ENCODE measurements around the gene GNB4.

The GNB4 gene

GRCh38 chr3:179373938-179374337 lies 77.3 kb downstream of the GNB4 start:
- TF ChIP-seq TCF12 (IDR thresholded peaks at IDR 0.05; ENCODE audit: low read depth) (no peak), CEBPB (IDR thresholded peaks at IDR 0.05) (no peak), TEAD4 (IDR thresholded peaks at IDR 0.05) (no peak), ZBTB7A (IDR thresholded peaks at IDR 0.05; ENCODE audit: low read depth) (no peak)
- TF ChIP-seq, protein P1, sequence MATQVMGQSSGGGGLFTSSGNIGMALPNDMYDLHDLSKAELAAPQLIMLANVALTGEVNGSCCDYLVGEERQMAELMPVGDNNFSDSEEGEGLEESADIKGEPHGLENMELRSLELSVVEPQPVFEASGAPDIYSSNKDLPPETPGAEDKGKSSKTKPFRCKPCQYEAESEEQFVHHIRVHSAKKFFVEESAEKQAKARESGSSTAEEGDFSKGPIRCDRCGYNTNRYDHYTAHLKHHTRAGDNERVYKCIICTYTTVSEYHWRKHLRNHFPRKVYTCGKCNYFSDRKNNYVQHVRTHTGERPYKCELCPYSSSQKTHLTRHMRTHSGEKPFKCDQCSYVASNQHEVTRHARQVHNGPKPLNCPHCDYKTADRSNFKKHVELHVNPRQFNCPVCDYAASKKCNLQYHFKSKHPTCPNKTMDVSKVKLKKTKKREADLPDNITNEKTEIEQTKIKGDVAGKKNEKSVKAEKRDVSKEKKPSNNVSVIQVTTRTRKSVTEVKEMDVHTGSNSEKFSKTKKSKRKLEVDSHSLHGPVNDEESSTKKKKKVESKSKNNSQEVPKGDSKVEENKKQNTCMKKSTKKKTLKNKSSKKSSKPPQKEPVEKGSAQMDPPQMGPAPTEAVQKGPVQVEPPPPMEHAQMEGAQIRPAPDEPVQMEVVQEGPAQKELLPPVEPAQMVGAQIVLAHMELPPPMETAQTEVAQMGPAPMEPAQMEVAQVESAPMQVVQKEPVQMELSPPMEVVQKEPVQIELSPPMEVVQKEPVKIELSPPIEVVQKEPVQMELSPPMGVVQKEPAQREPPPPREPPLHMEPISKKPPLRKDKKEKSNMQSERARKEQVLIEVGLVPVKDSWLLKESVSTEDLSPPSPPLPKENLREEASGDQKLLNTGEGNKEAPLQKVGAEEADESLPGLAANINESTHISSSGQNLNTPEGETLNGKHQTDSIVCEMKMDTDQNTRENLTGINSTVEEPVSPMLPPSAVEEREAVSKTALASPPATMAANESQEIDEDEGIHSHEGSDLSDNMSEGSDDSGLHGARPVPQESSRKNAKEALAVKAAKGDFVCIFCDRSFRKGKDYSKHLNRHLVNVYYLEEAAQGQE (IDR thresholded peaks at IDR 0.05; ENCODE audit: low read depth): no peak

GRCh38 chr3:179369621-179370020 lies 81.6 kb downstream of the GNB4 start:
- TF ChIP-seq RAD21 (IDR thresholded peaks at IDR 0.05; ENCODE audit: low read depth) (no peak), TCF12 (IDR thresholded peaks at IDR 0.05; ENCODE audit: low read depth) (no peak), YY1 (IDR thresholded peaks at IDR 0.05; ENCODE audit: low read depth) (no peak), TEAD4 (IDR thresholded peaks at IDR 0.05) (no peak), ZBTB7A (IDR thresholded peaks at IDR 0.05; ENCODE audit: low read depth) (no peak), EP300 (IDR thresholded peaks at IDR 0.05; ENCODE audit: borderline replicate concordance) (no peak), EGR1 (IDR thresholded peaks at IDR 0.05) (no peak), TAF1 (IDR thresholded peaks at IDR 0.05; ENCODE audit: low read depth) (no peak), NFIC (IDR thresholded peaks at IDR 0.05) (no peak), CREB1 (IDR thresholded peaks at IDR 0.05; ENCODE audit: low read depth) (no peak), CEBPB (IDR thresholded peaks at IDR 0.05) (no peak), FOXM1 (IDR thresholded peaks at IDR 0.05; ENCODE audit: borderline replicate concordance, low read depth) (no peak)
- TF ChIP-seq, protein P2, sequence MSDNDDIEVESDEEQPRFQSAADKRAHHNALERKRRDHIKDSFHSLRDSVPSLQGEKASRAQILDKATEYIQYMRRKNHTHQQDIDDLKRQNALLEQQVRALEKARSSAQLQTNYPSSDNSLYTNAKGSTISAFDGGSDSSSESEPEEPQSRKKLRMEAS (IDR thresholded peaks at IDR 0.05): no peak
- TF ChIP-seq, protein P3, sequence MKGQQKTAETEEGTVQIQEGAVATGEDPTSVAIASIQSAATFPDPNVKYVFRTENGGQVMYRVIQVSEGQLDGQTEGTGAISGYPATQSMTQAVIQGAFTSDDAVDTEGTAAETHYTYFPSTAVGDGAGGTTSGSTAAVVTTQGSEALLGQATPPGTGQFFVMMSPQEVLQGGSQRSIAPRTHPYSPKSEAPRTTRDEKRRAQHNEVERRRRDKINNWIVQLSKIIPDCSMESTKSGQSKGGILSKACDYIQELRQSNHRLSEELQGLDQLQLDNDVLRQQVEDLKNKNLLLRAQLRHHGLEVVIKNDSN (IDR thresholded peaks at IDR 0.05): no peak
- TF ChIP-seq, protein P1 (IDR thresholded peaks at IDR 0.05; ENCODE audit: low read depth): no peak

DNA sequence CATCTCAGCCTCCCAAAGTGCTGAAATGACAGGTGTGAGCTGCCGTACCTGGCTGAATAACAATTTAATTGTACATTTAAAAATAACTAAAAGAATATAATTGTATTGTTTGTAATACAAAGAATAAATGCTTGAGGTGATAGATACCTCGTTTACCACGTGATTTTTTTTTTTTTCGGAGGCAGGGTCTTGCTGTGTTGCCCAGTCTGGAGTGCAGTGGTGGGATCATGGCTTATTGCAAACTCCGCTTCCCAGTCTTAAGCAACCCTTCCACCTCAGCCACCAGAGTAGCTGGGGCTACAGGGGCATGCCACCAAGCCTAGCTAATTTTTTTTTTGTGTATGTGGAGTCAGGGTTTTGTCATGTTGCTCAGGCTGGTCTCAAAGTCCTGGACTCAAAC lies 87.9 kb downstream of the GNB4 start:
- TF ChIP-seq TCF12 (IDR thresholded peaks at IDR 0.05; ENCODE audit: low read depth): no peak
- TF ChIP-seq YY1 (IDR thresholded peaks at IDR 0.05; ENCODE audit: low read depth): no peak

DNA sequence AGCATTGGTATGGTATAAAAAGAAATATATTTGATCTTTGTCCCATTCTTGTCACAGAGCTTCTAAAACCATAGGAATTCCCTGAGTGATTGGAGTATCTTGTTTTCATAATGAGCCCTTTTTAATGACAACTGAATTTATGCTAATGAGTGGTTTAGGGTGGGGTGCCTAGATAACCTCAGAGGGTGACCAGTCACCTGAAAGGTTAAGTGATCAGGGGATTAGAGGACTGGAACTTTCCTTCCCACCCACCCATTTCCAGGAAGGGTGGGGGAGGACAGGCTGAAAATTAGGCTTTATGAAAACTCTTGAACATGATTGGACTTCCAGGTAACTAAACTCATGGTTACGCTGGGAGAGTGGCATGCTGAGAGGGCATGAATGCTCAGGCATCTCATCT lies 95.3 kb downstream of the GNB4 start:
- TF ChIP-seq RAD21 (IDR thresholded peaks at IDR 0.05; ENCODE audit: low read depth): no peak
- no peak for TF ChIP-seq TEAD4 (IDR thresholded peaks at IDR 0.05)
- TF ChIP-seq TAF1 (IDR thresholded peaks at IDR 0.05; ENCODE audit: low read depth): no peak
- no peak for TF ChIP-seq CREB1 (IDR thresholded peaks at IDR 0.05; ENCODE audit: low read depth)
- TF ChIP-seq YY1 (IDR thresholded peaks at IDR 0.05; ENCODE audit: low read depth): no peak
- TF ChIP-seq FOXM1 (IDR thresholded peaks at IDR 0.05; ENCODE audit: borderline replicate concordance, low read depth): no peak
- TF ChIP-seq TCF12 (IDR thresholded peaks at IDR 0.05; ENCODE audit: low read depth): no peak
- TF ChIP-seq EP300 (IDR thresholded peaks at IDR 0.05; ENCODE audit: borderline replicate concordance): no peak
- TF ChIP-seq NFIC (IDR thresholded peaks at IDR 0.05): no peak
- no peak for TF ChIP-seq CEBPB (IDR thresholded peaks at IDR 0.05)
- TF ChIP-seq, protein P3 (IDR thresholded peaks at IDR 0.05): no peak

DNA sequence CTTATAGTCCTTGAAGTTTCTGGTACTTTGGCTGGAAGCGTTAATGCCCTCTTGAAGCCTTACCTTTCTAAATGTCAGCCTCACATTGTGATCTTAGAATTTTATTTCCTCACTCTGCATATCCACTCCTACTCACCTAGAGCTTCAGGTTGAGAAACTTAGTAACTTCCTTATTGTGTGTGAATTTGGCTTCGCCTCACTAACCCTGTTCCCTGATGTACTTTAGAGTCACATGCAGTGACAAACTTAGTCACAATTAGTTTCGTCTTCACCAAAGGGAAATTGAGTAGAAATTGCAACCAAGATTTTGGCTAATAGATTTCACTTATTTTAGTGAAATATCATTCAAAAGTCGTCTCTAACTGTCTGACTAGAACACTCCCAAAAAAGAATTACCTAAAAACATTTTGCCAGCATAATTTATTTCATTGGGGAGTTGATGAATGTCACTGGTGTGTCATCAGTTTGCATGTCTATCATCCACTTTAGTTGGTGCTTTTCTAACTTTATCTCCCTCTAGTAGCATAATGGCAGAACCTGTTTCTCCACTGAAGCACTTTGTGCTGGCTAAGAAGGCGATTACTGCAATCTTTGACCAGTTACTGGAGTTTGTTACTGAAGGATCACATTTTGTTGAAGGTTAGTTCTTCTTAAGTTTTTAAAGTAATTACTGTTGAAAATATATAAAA lies 102.8 kb downstream of the GNB4 start:
- no peak for TF ChIP-seq ZBTB7A (IDR thresholded peaks at IDR 0.05; ENCODE audit: low read depth)

- TF ChIP-seq, protein P3 (IDR thresholded peaks at IDR 0.05): no peak
- TF ChIP-seq ZBTB7A (IDR thresholded peaks at IDR 0.05; ENCODE audit: low read depth) (no peak), YY1 (IDR thresholded peaks at IDR 0.05; ENCODE audit: low read depth) (peak; percentile 99), FOXM1 (IDR thresholded peaks at IDR 0.05; ENCODE audit: borderline replicate concordance, low read depth) (no peak), EGR1 (IDR thresholded peaks at IDR 0.05) (0 out of 2 replicates have a peak, but pooled peaks have one; percentile 33), NFIC (IDR thresholded peaks at IDR 0.05) (peak; percentile 33; the same call in 1 of the 2 replicates), EP300 (IDR thresholded peaks at IDR 0.05; ENCODE audit: borderline replicate concordance) (no peak), RAD21 (IDR thresholded peaks at IDR 0.05; ENCODE audit: low read depth) (no peak), CEBPB (IDR thresholded peaks at IDR 0.05) (no peak), TAF1 (IDR thresholded peaks at IDR 0.05; ENCODE audit: low read depth) (peak; percentile 82), TCF12 (IDR thresholded peaks at IDR 0.05; ENCODE audit: low read depth) (0 out of 2 replicates have a peak, but pooled peaks have one; percentile 12), TEAD4 (IDR thresholded peaks at IDR 0.05) (no peak; the same call in 1 of the 2 replicates), CREB1 (IDR thresholded peaks at IDR 0.05; ENCODE audit: low read depth) (peak; percentile 72)
- TF ChIP-seq, protein P1 (IDR thresholded peaks at IDR 0.05; ENCODE audit: low read depth): no peak
- TF ChIP-seq, protein P2 (IDR thresholded peaks at IDR 0.05): peak; percentile 72; the same call in 1 of the 2 replicates
These were observed 103.7 kb downstream of the GNB4 start, which contains the start of gene MFN1 for GRCh38 chr3:179347345-179348194. Gene MFN1, plus strand, starts transcription at chr3:179347709. Its CDS starts 1,143 bp downstream, at chr3:179348852.

Data from Ishikawa (cell line).